ENCODE results near the gene SEC61A2. TPM values are rescaled to one million over a fixed set of nuclear protein-coding genes. Genes with fewer than 3 reads are reported as not detected.
A peak's percentile ranks its signal among the peaks of the same experiment; 100 is the strongest.

Gene SEC61A2
- total and polyA plus RNA-seq, 10 of the 15 experiments (the other 5 are each of a cell fraction or from before 2014, with no cell fraction given): 3.0 to 36.2 (median 8.6) TPM

- TF ChIP-seq, protein P1, sequence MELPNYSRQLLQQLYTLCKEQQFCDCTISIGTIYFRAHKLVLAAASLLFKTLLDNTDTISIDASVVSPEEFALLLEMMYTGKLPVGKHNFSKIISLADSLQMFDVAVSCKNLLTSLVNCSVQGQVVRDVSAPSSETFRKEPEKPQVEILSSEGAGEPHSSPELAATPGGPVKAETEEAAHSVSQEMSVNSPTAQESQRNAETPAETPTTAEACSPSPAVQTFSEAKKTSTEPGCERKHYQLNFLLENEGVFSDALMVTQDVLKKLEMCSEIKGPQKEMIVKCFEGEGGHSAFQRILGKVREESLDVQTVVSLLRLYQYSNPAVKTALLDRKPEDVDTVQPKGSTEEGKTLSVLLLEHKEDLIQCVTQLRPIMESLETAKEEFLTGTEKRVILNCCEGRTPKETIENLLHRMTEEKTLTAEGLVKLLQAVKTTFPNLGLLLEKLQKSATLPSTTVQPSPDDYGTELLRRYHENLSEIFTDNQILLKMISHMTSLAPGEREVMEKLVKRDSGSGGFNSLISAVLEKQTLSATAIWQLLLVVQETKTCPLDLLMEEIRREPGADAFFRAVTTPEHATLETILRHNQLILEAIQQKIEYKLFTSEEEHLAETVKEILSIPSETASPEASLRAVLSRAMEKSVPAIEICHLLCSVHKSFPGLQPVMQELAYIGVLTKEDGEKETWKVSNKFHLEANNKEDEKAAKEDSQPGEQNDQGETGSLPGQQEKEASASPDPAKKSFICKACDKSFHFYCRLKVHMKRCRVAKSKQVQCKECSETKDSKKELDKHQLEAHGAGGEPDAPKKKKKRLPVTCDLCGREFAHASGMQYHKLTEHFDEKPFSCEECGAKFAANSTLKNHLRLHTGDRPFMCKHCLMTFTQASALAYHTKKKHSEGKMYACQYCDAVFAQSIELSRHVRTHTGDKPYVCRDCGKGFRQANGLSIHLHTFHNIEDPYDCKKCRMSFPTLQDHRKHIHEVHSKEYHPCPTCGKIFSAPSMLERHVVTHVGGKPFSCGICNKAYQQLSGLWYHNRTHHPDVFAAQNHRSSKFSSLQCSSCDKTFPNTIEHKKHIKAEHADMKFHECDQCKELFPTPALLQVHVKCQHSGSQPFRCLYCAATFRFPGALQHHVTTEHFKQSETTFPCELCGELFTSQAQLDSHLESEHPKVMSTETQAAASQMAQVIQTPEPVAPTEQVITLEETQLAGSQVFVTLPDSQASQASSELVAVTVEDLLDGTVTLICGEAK (IDR thresholded peaks at IDR 0.05; ENCODE audit: borderline replicate concordance): peak; percentile 52; the same call in 1 of the 2 replicates
- TF ChIP-seq NBN (IDR thresholded peaks at IDR 0.05) (0 out of 2 replicates have a peak, but pooled peaks have one; percentile 26), RAD51 (IDR thresholded peaks at IDR 0.05) (no peak), E4F1 (IDR thresholded peaks at IDR 0.05; ENCODE audit: borderline replicate concordance, partially characterized antibody) (no peak), MYC (IDR thresholded peaks at IDR 0.05; ENCODE audit: insufficient read depth, insufficient read length, insufficient replicate concordance, low read length, severe bottlenecking) (no peak), RAD21 (IDR thresholded peaks at IDR 0.05; ENCODE audit: insufficient read depth, low read depth, low read length) (peak; percentile 68), ESRRA (IDR thresholded peaks at IDR 0.05; ENCODE audit: low read length) (no peak), KAT2A (conservative IDR thresholded peaks at IDR 0.05; ENCODE audit: control insufficient read depth, low read depth, low read length) (no peak), GABPA (IDR thresholded peaks at IDR 0.05; ENCODE audit: low read depth) (peak; percentile 81), ATF7 (IDR thresholded peaks at IDR 0.05; ENCODE audit: low read depth) (peak; percentile 52), CHD2 (IDR thresholded peaks at IDR 0.05; ENCODE audit: borderline replicate concordance, low read depth, low read length) (no peak), NRF1 (conservative IDR thresholded peaks at IDR 0.05; ENCODE audit: low read depth, low read length) (no peak), ZSCAN29 (IDR thresholded peaks at IDR 0.05) (no peak), NR2C2 (IDR thresholded peaks at IDR 0.05; ENCODE audit: borderline replicate concordance, control insufficient read depth, insufficient read length, low read depth) (no peak), ZNF24 (IDR thresholded peaks at IDR 0.05) (no peak), TAF1 (IDR thresholded peaks at IDR 0.05; ENCODE audit: borderline replicate concordance, low read depth, low read length) (no peak)
- TF ChIP-seq, protein P2, sequence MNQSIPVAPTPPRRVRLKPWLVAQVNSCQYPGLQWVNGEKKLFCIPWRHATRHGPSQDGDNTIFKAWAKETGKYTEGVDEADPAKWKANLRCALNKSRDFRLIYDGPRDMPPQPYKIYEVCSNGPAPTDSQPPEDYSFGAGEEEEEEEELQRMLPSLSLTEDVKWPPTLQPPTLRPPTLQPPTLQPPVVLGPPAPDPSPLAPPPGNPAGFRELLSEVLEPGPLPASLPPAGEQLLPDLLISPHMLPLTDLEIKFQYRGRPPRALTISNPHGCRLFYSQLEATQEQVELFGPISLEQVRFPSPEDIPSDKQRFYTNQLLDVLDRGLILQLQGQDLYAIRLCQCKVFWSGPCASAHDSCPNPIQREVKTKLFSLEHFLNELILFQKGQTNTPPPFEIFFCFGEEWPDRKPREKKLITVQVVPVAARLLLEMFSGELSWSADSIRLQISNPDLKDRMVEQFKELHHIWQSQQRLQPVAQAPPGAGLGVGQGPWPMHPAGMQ (IDR thresholded peaks at IDR 0.05; ENCODE audit: borderline replicate concordance): no peak
- TF ChIP-seq, protein P3, sequence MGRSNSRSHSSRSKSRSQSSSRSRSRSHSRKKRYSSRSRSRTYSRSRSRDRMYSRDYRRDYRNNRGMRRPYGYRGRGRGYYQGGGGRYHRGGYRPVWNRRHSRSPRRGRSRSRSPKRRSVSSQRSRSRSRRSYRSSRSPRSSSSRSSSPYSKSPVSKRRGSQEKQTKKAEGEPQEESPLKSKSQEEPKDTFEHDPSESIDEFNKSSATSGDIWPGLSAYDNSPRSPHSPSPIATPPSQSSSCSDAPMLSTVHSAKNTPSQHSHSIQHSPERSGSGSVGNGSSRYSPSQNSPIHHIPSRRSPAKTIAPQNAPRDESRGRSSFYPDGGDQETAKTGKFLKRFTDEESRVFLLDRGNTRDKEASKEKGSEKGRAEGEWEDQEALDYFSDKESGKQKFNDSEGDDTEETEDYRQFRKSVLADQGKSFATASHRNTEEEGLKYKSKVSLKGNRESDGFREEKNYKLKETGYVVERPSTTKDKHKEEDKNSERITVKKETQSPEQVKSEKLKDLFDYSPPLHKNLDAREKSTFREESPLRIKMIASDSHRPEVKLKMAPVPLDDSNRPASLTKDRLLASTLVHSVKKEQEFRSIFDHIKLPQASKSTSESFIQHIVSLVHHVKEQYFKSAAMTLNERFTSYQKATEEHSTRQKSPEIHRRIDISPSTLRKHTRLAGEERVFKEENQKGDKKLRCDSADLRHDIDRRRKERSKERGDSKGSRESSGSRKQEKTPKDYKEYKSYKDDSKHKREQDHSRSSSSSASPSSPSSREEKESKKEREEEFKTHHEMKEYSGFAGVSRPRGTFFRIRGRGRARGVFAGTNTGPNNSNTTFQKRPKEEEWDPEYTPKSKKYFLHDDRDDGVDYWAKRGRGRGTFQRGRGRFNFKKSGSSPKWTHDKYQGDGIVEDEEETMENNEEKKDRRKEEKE (IDR thresholded peaks at IDR 0.05): no peak
These were observed 85.3 kb downstream of the SEC61A2 start (continued) for GRCh38 chr10:12214763-12215218.
